GM12878 (cell line): ENCODE measurements around the gene BUB1B. TPM values are rescaled to one million over a fixed set of nuclear protein-coding genes. Genes with fewer than 3 reads are reported as not detected.

Experiments used
- RELB ChIP-seq: fragments of 450-650 bp; IDR thresholded peaks from 2 replicates; pipeline ENCODE4 v1.6.1; 2017; ENCODE audit warnings: low read depth, mild to moderate bottlenecking, moderate library complexity
- WRNIP1 ChIP-seq: IDR thresholded peaks from 2 replicates; pipeline ENCODE4 v1.6.1; 2011; ENCODE audit warnings: low read depth, low read length, improper control_type of control experiment, borderline replicate concordance
- ZNF592 ChIP-seq: fragments of 450-650 bp; IDR thresholded peaks from 2 replicates; pipeline ENCODE4 v1.6.1; 2017; ENCODE audit warnings: mild to moderate bottlenecking, moderate library complexity
- polyA plus RNA-seq, 11 experiments: library from polyadenylated mRNA; depleted of rRNA in 4 of 11; unstranded in 6 of 11; stranded (reverse) in 5 of 11; fragments of >200 nt; fragmentation: Nextera tagmentation in 4 of 11; fragmentation: Illumina TruSeq in 1 of 11; extraction: Ambion mirVana in 4 of 11; extraction: Trizol in 1 of 11; gene quantifications; 1 replicate in 1 of 11; 2 replicates in 10 of 11; pipeline versions ENCODE4 v1.2.1 to v1.2.3, GENCODE V29; 2011 to 2016; ENCODE audit warnings: inconsistent platforms in 2 of 11, missing spikeins in 2 of 11, low read depth in 1 of 11
- total RNA-seq, 4 experiments: library from RNA; depleted of rRNA in 3 of 4; stranded (reverse); fragments of >200 nt in 3 of 4; fragmentation: Illumina TruSeq in 1 of 4; extraction: Trizol in 1 of 4; gene quantifications; 2 replicates each; pipeline versions ENCODE4 v1.2.1 to v1.2.3, GENCODE V29; 2013 to 2021

BUB1B gene
- total and polyA plus RNA-seq, 10 of the 15 experiments (the other 5 are each of a cell fraction or from before 2014, with no cell fraction given), result 29.1 to 98.6 (median 77.3) TPM

GRCh38 chr15:40240619-40241221, 79.9 kb downstream of the BUB1B start (continued):
- no peak for TF ChIP-seq RELB
- TF ChIP-seq WRNIP1, result no peak
- no peak for TF ChIP-seq ZNF592
